OCI-LY1 (cell line): ENCODE data around the gene FRY.

Experiments used
- H2AFZ ChIP-seq: fragments of 200-600 bp; sonication (generic), shearing (Covaris generic); 2 replicates; pipeline ENCODE4 v1.6.0; 2014; ENCODE audit warnings: antibody characterized with exemption, mild to moderate bottlenecking, low read length
- H3F3A ChIP-seq: fragments of 200-600 bp; sonication (generic), shearing (Covaris generic); 2 replicates; pipeline ENCODE4 v1.6.0; 2014; ENCODE audit warnings: mild to moderate bottlenecking, antibody characterized with exemption, low read length, moderate library complexity; ENCODE audit not compliant: insufficient read depth
- H3K27ac ChIP-seq: fragments of 200-600 bp; sonication (generic); 2 replicates; pipeline ENCODE4 v1.5.1; 2014; ENCODE audit warnings: low read length, mixed run types, mild to moderate bottlenecking, low read depth; ENCODE audit not compliant: poor library complexity, severe bottlenecking
- H3K27me3 ChIP-seq: fragments of 200-600 bp; sonication (generic); 2 replicates; pipeline ENCODE4 v1.6.0; 2014; ENCODE audit warnings: antibody characterized with exemption, mild to moderate bottlenecking, low read length, moderate library complexity; ENCODE audit not compliant: insufficient read depth
- H3K36me3 ChIP-seq: fragments of 200-600 bp; sonication (generic); 2 replicates; pipeline ENCODE4 v1.6.1; 2014; ENCODE audit warnings: mild to moderate bottlenecking, antibody characterized with exemption, low read length, moderate library complexity, mixed read lengths; ENCODE audit not compliant: insufficient read depth
- H3K4me1 ChIP-seq: fragments of 200-600 bp; sonication (generic); 2 replicates; pipeline ENCODE4 v1.5.1; 2014; ENCODE audit warnings: mild to moderate bottlenecking, low read length, moderate library complexity; ENCODE audit not compliant: insufficient read depth, severe bottlenecking
- H3K4me2 ChIP-seq: fragments of 200-600 bp; sonication (generic), shearing (Covaris generic); 2 replicates; pipeline ENCODE4 v1.6.1; 2014; ENCODE audit warnings: low read length
- H3K4me3 ChIP-seq: fragments of 200-600 bp; sonication (generic); 2 replicates; pipeline ENCODE4 v1.5.1; 2014; ENCODE audit warnings: low read length, low read depth, mild to moderate bottlenecking, mixed read lengths; ENCODE audit not compliant: poor library complexity, severe bottlenecking
- H3K79me2 ChIP-seq: fragments of 200-600 bp; shearing (Covaris generic); 2 replicates; pipeline ENCODE4 v1.6.1; 2016; ENCODE audit warnings: mixed run types, low read length, mixed read lengths; ENCODE audit not compliant: insufficient read depth
- H3K9ac ChIP-seq: fragments of 200-600 bp; sonication (generic), shearing (Covaris generic); 2 replicates; pipeline ENCODE4 v1.6.1; 2014; ENCODE audit warnings: mild to moderate bottlenecking, low read length, mixed read lengths
- H3K9me2 ChIP-seq: fragments of 200-600 bp; sonication (generic), shearing (Covaris generic); 2 replicates; pipeline ENCODE4 v1.6.1; 2014; ENCODE audit warnings: low read depth, mild to moderate bottlenecking, low read length, mixed read lengths
- H3K9me3 ChIP-seq: fragments of 200-600 bp; shearing (Covaris generic); 2 replicates; pipeline ENCODE4 v1.6.1; 2014; ENCODE audit warnings: low read length, mixed read lengths
- H4K20me1 ChIP-seq: fragments of 200-600 bp; sonication (generic), shearing (Covaris generic); 2 replicates; pipeline ENCODE4 v1.6.0; 2016; ENCODE audit warnings: mild to moderate bottlenecking, low read length; ENCODE audit not compliant: insufficient read depth
- CTCF ChIP-seq: fragments of 200-600 bp; sonication (generic), shearing (Covaris generic); IDR thresholded peaks from 2 replicates; pipeline ENCODE4 v1.5.1; 2017; ENCODE audit warnings: mild to moderate bottlenecking, antibody characterized with exemption, low read length, moderate library complexity, mixed read lengths
- EZH2 ChIP-seq: fragments of 200-600 bp; sonication (generic), shearing (Covaris generic); IDR thresholded peaks from 2 replicates; pipeline ENCODE4 v1.8.0; 2017; ENCODE audit warnings: borderline replicate concordance, mixed run types, mild to moderate bottlenecking, antibody characterized with exemption, low read length, moderate library complexity, mixed read lengths

FRY gene

GRCh38 chr13:32162395-32163005, 130.9 kb downstream of the FRY start:
- peaks cover 7% of the 10 kb centered on the region for H3K4me1 ChIP-seq
- no peak overlapping the region for H3K27ac ChIP-seq
- H2AFZ ChIP-seq = no peak overlapping the region
- no peaks in the 10 kb centered on the region for H3F3A ChIP-seq
- no peak overlapping the region for H3K9ac ChIP-seq
- H3K36me3 ChIP-seq = no peaks in the 10 kb centered on the region
- no peak overlapping the region for H3K4me2 ChIP-seq
- no peaks in the 10 kb centered on the region for H3K27me3 ChIP-seq
- H4K20me1 ChIP-seq = no peaks in the 10 kb centered on the region
- H3K4me3 ChIP-seq = no peak overlapping the region
- no peaks in the 10 kb centered on the region for H3K9me2 ChIP-seq
- no peak for TF ChIP-seq EZH2
- no peak for TF ChIP-seq CTCF
- no peaks in the 10 kb centered on the region for H3K79me2 ChIP-seq
- H3K9me3 ChIP-seq = no peaks in the 10 kb centered on the region

- Histone ChIP-seq H3K79me2 (no peaks in the 10 kb centered on the region), H3K4me3 (no peak overlapping the region), H3K27me3 (no peaks in the 10 kb centered on the region), H3K9ac (no peak overlapping the region), H3K9me3 (no peaks in the 10 kb centered on the region), H4K20me1 (no peaks in the 10 kb centered on the region), H3K36me3 (no peaks in the 10 kb centered on the region), H3K9me2 (no peaks in the 10 kb centered on the region), H3K27ac (no peak overlapping the region), H2AFZ (peak overlapping the region; percentile 98), H3K4me1 (peaks cover 7% of the 10 kb centered on the region), H3F3A (no peaks in the 10 kb centered on the region), H3K4me2 (0 out of 2 replicates have a peak overlapping the region, but pooled peaks have one; percentile 2)
- TF ChIP-seq CTCF = peak; percentile 72
- no peak for TF ChIP-seq EZH2
Observed at GRCh38 chr13:32164622-32165268, 133.2 kb downstream of the FRY start.

GRCh38 chr13:32165796-32166195, 134.2 kb downstream of the FRY start:
- no peak for TF ChIP-seq CTCF
- no peak for TF ChIP-seq EZH2
- no peaks in the 10 kb centered on the region for H3K27me3 ChIP-seq
- H3K4me3 ChIP-seq = no peak overlapping the region
- no peaks in the 10 kb centered on the region for H3K9me2 ChIP-seq
- no peaks in the 10 kb centered on the region for H3K36me3 ChIP-seq
- H3K79me2 ChIP-seq = no peaks in the 10 kb centered on the region
- H3K9me3 ChIP-seq = no peaks in the 10 kb centered on the region
- H3F3A ChIP-seq = no peaks in the 10 kb centered on the region
- no peaks in the 10 kb centered on the region for H4K20me1 ChIP-seq
- no peak overlapping the region for H3K9ac ChIP-seq
- no peak overlapping the region for H2AFZ ChIP-seq
- H3K27ac ChIP-seq = no peak overlapping the region
- H3K4me2 ChIP-seq = no peak overlapping the region
- peaks cover 7% of the 10 kb centered on the region for H3K4me1 ChIP-seq
